Measurements from ENCODE around the gene OLA1. TPM values are rescaled to one million over a fixed set of nuclear protein-coding genes. Genes with fewer than 3 reads are reported as not detected.

OLA1 gene
- total RNA-seq, 1 experiment from 2014 or later = 182 TPM

GRCh38 chr2:174027956-174028355, 220.4 kb downstream of the OLA1 start:
- intact Hi-C loops (cut with micrococcal nuclease) = no loop called here
- Histone ChIP-seq H3K4me3 (ENCODE audit: low read length) (no peak overlapping the region), H2AFZ (ENCODE audit: low read length) (no peak overlapping the region), H3K9me2 (replicated peaks; ENCODE audit: low read length) (no peaks in the 10 kb centered on the region), H3K27me3 (ENCODE audit: low read length) (no peaks in the 10 kb centered on the region), H3K9me3 (ENCODE audit: low read length) (no peaks in the 10 kb centered on the region), H3F3A (ENCODE audit: low read length, unreplicated experiment) (no peaks in the 10 kb centered on the region), H3K27ac (ENCODE audit: low read length) (no peak overlapping the region), H4K20me1 (ENCODE audit: low read length) (no peaks in the 10 kb centered on the region), H3K4me2 (ENCODE audit: low read length) (no peak overlapping the region), H3K36me3 (ENCODE audit: low read depth, low read length) (no peaks in the 10 kb centered on the region), H3K4me1 (ENCODE audit: insufficient read depth, low read length) (peaks cover 30% of the 10 kb centered on the region), H3K79me2 (ENCODE audit: low read length) (no peaks in the 10 kb centered on the region), H3K9ac (ENCODE audit: low read length) (no peak overlapping the region)
- TF ChIP-seq CTCF (conservative IDR thresholded peaks at IDR 0.05; ENCODE audit: low read depth, low read length) = no peak
- TF ChIP-seq EZH2 (IDR thresholded peaks at IDR 0.05; ENCODE audit: low read length, unreplicated experiment) = no peak
- TF ChIP-seq EZH2phosphoT487 (IDR thresholded peaks at IDR 0.05; ENCODE audit: borderline replicate concordance, low read length) = no peak
- no TSS peak for BruUV-seq (replicated peaks)
- ATAC-seq (no peak), DNase-seq (no peak)
- CTCF ChIA-PET = no interaction called here
- POLR2A ChIA-PET (ENCODE audit: unreplicated experiment) = no interaction called here

GRCh38 chr2:174026122-174026845, 222.0 kb downstream of the OLA1 start:
- H3K4me1 ChIP-seq (ENCODE audit: insufficient read depth, low read length) = peaks cover 15% of the 10 kb centered on the region
- CTCF ChIA-PET = no interaction called here
- BruUV-seq (replicated peaks) = no TSS peak

More at GRCh38 chr2:174026122-174026845, 222.0 kb downstream of the OLA1 start:
- Histone ChIP-seq H3K4me3 (ENCODE audit: low read length) (no peak overlapping the region), H3K27ac (ENCODE audit: low read length) (no peak overlapping the region), H3K9me3 (ENCODE audit: low read length) (no peaks in the 10 kb centered on the region), H3K4me2 (ENCODE audit: low read length) (no peak overlapping the region), H2AFZ (ENCODE audit: low read length) (no peak overlapping the region), H3K27me3 (ENCODE audit: low read length) (no peaks in the 10 kb centered on the region), H3K36me3 (ENCODE audit: low read depth, low read length) (no peaks in the 10 kb centered on the region), H3K79me2 (ENCODE audit: low read length) (no peaks in the 10 kb centered on the region), H4K20me1 (ENCODE audit: low read length) (no peaks in the 10 kb centered on the region), H3K9me2 (replicated peaks; ENCODE audit: low read length) (no peaks in the 10 kb centered on the region), H3F3A (ENCODE audit: low read length, unreplicated experiment) (no peaks in the 10 kb centered on the region), H3K9ac (ENCODE audit: low read length) (no peak overlapping the region)
- TF ChIP-seq EZH2phosphoT487 (IDR thresholded peaks at IDR 0.05; ENCODE audit: borderline replicate concordance, low read length) (no peak), CTCF (conservative IDR thresholded peaks at IDR 0.05; ENCODE audit: low read depth, low read length) (no peak), EZH2 (IDR thresholded peaks at IDR 0.05; ENCODE audit: low read length, unreplicated experiment) (no peak)
- intact Hi-C loops (cut with micrococcal nuclease) = no loop called here
- ATAC-seq (no peak), DNase-seq (no peak)
- POLR2A ChIA-PET (ENCODE audit: unreplicated experiment) = no interaction called here

All from PC-3 (cell line).